ENCODE data around the gene CCDC12. TPM values are rescaled to one million over a fixed set of nuclear protein-coding genes. Genes with fewer than 3 reads are reported as not detected.
A peak's percentile ranks its signal among the peaks of the same experiment; 100 is the strongest.

The CCDC12 gene
- total RNA-seq, 1 donor from 2014 or later = 69.1 TPM

DNA sequence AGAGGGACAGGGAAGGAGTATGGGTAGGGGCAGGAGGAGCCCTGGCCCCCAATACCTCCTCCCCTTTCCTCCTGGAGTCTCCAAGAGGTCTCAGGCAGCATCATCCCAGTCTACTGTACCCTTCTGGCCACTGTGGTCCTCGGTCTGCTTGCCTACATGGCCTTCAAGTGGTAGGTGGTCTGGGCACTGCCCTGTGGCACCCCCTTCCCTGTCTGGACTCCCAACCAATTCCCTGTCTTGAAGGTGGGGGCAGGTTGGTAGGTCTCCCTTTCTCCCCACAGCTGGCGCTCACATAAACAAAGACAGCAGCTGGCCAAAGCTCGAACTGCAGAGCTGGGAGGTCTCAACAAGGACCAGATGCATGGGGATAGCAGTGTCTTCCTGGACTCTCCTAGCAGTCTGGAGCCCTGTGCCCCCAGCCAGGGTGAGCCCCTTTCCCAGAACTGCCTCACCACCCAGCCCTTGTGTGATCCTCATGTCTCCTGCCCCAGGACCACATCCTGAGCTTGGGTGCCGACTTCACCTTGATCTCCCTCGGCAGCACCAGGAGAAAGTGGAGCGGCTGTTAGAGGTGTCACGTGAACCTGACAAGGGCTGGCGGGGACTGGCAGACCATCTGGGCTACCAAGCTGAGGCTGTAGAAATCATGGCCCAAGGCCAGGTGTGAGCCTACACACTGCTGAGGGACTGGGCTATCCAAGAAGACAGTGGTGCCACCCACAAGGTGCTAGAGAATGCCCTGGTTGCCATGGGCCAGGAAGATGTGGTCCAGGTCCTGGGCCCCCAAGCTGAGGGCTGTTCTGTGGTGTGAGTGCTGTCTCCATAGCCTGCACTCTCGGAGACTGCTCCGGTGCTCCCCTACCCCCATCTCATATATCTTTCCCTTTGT is 36.0 kb upstream of the CCDC12 start:
- Mint-ChIP-seq H3K27ac (peak overlapping the region; percentile 31), H3K9me3 (no peaks in the 10 kb centered on the region), H3K4me3 (no peak overlapping the region), H3K36me3 (ENCODE audit: low read depth) (peaks cover 27% of the 10 kb centered on the region), H3K27me3 (ENCODE audit: insufficient read depth) (no peaks in the 10 kb centered on the region), H3K4me1 (ENCODE audit: low read depth) (peaks cover 38% of the 10 kb centered on the region)
- no peak for DNase-seq (ENCODE audit: low spot score)
- intact Hi-C loops (cut with micrococcal nuclease) = no loop called here

DNA sequence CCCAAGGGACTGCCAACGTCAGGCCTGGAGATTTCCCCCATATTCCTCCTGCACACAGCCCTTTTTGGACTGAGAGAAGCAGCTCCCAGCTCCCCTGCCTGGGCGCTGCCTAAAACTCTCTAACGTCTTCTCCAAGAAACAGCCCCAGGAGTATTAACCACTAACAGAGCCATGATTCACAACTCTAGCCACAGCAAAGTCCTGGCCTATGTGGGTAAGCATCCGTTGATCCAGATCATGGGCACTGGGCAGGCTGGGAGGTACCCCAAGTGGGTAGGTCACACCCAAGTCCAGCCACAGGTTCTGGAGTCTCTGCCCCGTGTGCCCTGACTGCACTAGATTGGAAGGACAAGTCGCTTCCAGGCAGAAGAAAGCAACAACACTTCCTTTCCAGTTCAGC is 34.8 kb upstream of the CCDC12 start:
- Mint-ChIP-seq H3K27me3 (ENCODE audit: insufficient read depth) (no peaks in the 10 kb centered on the region), H3K36me3 (ENCODE audit: low read depth) (peaks cover 20% of the 10 kb centered on the region), H3K27ac (peak overlapping the region; percentile 31), H3K4me3 (no peak overlapping the region), H3K9me3 (no peaks in the 10 kb centered on the region), H3K4me1 (ENCODE audit: low read depth) (peaks cover 26% of the 10 kb centered on the region)
- DNase-seq (ENCODE audit: low spot score) = no peak
- intact Hi-C loops (cut with micrococcal nuclease) = no loop called here

DNA sequence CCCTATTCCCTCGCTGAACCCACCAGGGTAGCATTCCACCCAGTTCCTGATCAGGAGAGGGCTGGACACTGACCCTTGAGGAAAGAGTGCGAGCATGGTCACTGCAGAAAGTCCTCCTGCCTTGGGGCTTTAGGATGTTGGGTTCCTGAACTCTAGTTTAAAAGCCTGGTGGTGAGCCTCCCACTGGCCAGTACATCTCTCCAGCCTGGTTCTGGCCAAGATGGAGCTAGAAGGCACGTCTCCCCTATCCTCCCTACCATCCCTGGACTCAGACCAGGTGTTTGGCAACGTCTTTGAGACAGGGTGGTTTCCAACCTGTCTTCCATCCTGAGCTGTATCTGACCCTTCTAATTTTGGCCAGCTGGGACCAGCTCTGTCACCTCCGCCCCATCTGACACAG is 34.4 kb upstream of the CCDC12 start:
- no peak overlapping the region for H3K4me3 Mint-ChIP-seq
- intact Hi-C loops (cut with micrococcal nuclease) = no loop called here
- no peaks in the 10 kb centered on the region for H3K27me3 Mint-ChIP-seq (ENCODE audit: insufficient read depth)
- H3K9me3 Mint-ChIP-seq = no peaks in the 10 kb centered on the region
- no peak overlapping the region for H3K27ac Mint-ChIP-seq
- H3K36me3 Mint-ChIP-seq (ENCODE audit: low read depth) = peaks cover 17% of the 10 kb centered on the region
- H3K4me1 Mint-ChIP-seq (ENCODE audit: low read depth) = peaks cover 22% of the 10 kb centered on the region
- DNase-seq (ENCODE audit: low spot score) = no peak

DNA sequence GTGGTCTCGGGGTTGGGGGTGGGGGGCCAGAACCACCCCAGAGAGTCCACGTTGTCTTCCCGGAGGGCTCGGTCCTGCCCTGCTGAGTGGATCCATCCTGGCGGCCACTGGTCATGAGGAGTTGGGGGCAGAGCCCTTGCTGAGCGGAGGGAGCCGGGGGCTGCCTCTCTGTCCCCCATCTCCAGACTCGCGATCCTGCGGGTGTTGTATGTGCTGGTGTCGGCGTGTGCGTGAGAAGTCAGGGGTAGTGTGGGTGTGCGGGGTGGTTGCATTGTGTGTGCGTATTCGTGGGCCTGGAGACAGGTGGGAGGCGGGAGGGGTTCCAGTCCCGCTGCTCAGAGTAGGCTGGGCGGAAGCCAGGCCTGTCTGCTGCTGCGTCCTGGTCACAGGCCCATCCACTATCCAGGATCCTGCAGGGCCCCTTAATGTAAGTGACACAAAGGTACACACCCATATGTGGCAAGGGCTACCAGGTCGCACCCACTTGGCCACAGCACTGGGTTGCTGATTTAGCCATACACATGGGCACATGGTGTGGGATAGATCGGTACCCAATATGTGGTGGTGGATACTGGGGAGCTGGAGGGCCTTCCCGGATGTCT is 33.7 kb upstream of the CCDC12 start:
- H3K27me3 Mint-ChIP-seq (ENCODE audit: insufficient read depth) = no peaks in the 10 kb centered on the region
- no peak for DNase-seq (ENCODE audit: low spot score)
- peaks cover 14% of the 10 kb centered on the region for H3K36me3 Mint-ChIP-seq (ENCODE audit: low read depth)
- peak overlapping the region; percentile 32 for H3K27ac Mint-ChIP-seq
- H3K4me1 Mint-ChIP-seq (ENCODE audit: low read depth) = peaks cover 17% of the 10 kb centered on the region
- intact Hi-C loops (cut with micrococcal nuclease) = no loop called here
- H3K4me3 Mint-ChIP-seq = no peak overlapping the region
- no peaks in the 10 kb centered on the region for H3K9me3 Mint-ChIP-seq

DNA sequence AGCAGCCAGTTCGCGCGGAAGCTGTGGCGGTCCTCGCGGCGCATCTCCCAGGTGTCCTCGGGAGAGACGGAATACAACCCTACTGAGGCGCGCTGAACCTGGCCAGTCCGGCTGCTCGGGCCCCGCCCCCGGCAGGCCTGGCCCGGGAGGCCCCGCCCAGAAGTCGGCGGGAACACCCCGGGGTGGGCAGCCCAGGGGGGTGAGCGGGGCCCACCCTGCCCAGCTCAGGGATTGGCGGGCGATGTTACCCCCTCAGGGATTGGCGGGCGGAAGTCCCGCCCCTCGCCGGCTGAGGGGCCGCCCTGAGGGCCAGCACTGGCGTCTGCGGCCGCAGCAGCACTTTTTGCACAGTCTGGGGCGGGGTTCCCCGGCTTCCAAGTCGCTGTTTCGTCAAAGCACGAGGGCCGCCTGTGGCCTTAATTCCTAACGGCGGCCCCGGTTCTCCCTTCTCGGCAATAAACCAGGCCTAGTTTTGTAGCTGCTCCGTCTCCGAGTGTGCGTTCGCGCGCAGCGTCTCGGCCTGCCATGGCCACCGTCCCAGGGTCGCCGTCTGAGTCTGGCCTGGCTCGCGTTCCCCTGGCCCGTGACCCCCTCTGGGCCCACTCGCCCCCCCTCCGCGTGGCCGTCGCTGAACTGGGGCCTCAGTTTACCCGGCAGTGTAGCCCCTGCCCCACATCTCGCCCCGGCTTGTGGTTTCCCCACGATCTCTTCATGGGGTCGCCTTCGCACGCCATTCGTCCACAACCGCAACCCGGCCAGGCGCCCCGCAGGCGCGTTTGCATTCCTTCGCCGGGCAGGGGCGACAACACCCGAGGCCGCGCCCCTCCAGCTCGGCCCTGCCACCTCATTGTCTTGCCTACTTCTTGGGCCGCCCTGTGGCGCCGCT is 32.9 kb upstream of the CCDC12 start:
- DNase-seq (ENCODE audit: low spot score) = peak; percentile 47
- H3K4me1 Mint-ChIP-seq (ENCODE audit: low read depth) = peaks cover 14% of the 10 kb centered on the region
- no peaks in the 10 kb centered on the region for H3K27me3 Mint-ChIP-seq (ENCODE audit: insufficient read depth)
- peak overlapping the region; percentile 29 for H3K27ac Mint-ChIP-seq
- peaks cover 12% of the 10 kb centered on the region for H3K36me3 Mint-ChIP-seq (ENCODE audit: low read depth)
- H3K9me3 Mint-ChIP-seq = no peaks in the 10 kb centered on the region
- intact Hi-C loops (cut with micrococcal nuclease) = loop anchor here (1.0 to 2.0 kb wide), 2 partner anchors 8 to 33 kb away; partner anchors contain the start of gene CCDC12
- H3K4me3 Mint-ChIP-seq = no peak overlapping the region

DNA sequence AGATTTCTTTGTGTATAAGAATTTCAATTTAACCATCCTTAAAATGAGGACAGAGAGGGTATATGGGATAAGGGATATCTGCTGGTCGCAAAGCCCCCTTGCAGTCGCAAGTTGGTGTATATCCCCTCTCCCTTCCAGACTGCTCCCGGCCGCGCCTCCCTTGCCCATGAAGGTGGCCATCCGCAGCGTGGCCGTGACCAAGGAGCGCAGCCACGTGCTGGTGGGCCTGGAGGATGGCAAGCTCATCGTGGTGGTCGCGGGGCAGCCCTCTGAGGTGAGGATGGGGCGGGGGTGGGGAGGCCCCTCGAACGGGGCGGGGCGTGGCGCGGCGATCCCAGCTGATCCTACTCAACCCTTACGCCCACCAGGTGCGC is 32.3 kb upstream of the CCDC12 start:
- Mint-ChIP-seq H3K27me3 (ENCODE audit: insufficient read depth) (no peaks in the 10 kb centered on the region), H3K9me3 (no peaks in the 10 kb centered on the region), H3K4me3 (no peak overlapping the region), H3K36me3 (ENCODE audit: low read depth) (peaks cover 13% of the 10 kb centered on the region), H3K4me1 (ENCODE audit: low read depth) (peaks cover 10% of the 10 kb centered on the region), H3K27ac (no peak overlapping the region)
- no peak for DNase-seq (ENCODE audit: low spot score)
- intact Hi-C loops (cut with micrococcal nuclease) = loop anchor here (1.0 to 2.0 kb wide), 2 partner anchors 8 to 32 kb away; partner anchors contain the start of gene CCDC12

DNA sequence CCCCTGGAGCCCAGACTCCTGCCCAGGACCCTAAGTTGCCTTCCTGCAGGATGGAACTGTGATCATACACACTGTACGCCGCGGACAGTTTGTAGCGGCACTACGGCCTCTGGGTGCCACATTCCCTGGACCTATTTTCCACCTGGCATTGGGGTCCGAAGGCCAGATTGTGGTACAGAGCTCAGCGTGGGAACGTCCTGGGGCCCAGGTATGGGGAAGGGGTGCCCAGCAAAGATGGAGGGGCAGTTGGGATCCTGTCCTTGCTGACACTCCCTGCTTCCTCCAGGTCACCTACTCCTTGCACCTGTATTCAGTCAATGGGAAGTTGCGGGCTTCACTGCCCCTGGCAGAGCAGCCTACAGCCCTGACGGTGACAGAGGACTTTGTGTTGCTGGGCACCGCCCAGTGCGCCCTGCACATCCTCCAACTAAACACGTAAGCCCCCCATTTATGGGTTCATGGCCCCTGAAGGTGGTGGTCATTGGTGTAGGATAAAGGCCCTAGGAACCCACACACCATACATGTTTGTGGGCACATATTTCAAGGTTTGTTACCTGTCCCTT is 31.8 kb upstream of the CCDC12 start:
- no peak overlapping the region for H3K27ac Mint-ChIP-seq
- no peak for DNase-seq (ENCODE audit: low spot score)

DNA sequence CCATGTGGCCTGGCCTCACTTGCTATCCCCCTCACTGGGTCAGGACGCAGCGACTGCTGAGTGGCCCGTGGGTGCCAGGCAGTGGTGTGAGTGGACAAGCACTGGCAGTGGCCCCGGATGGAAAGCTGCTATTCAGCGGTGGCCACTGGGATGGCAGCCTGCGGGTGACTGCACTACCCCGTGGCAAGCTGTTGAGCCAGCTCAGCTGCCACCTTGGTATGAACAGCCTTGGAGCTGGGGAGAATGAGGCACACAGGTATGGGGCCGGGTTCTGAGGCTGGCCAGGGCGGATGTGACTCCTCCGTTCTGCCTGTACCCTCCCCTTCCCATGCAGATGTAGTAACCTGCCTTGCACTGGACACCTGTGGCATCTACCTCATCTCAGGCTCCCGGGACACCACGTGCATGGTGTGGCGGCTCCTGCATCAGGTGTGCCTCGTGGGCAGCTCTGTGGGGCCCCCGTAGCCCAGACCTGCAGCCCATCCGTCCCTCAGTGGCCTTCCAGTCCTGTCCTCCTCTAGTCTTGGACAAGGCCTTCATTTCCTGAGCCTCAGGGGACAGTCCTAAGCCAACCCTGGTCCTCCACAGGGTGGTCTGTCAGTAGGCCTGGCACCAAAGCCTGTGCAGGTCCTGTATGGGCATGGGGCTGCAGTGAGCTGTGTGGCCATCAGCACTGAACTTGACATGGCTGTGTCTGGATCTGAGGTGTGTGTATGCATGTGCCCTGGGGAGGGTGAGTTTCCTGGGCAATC is 31.1 kb upstream of the CCDC12 start:
- intact Hi-C loops (cut with micrococcal nuclease) = loop anchor here (2.0 kb wide), 1 partner anchor 31 kb away; the partner anchor contains the start of gene CCDC12
- Mint-ChIP-seq H3K36me3 (ENCODE audit: low read depth) (peaks cover 9% of the 10 kb centered on the region), H3K4me3 (no peak overlapping the region), H3K4me1 (ENCODE audit: low read depth) (peaks cover 10% of the 10 kb centered on the region), H3K9me3 (no peaks in the 10 kb centered on the region), H3K27me3 (ENCODE audit: insufficient read depth) (no peaks in the 10 kb centered on the region), H3K27ac (no peak overlapping the region)
- no peak for DNase-seq (ENCODE audit: low spot score)

More for the DNA sequence above, 31.8 kb upstream of the CCDC12 start:
- peaks cover 10% of the 10 kb centered on the region for H3K4me1 Mint-ChIP-seq (ENCODE audit: low read depth)
- no peaks in the 10 kb centered on the region for H3K27me3 Mint-ChIP-seq (ENCODE audit: insufficient read depth)
- no peaks in the 10 kb centered on the region for H3K9me3 Mint-ChIP-seq
- H3K4me3 Mint-ChIP-seq = no peak overlapping the region
- intact Hi-C loops (cut with micrococcal nuclease) = loop anchor here (2.0 kb wide), 1 partner anchor 32 kb away; the partner anchor contains the start of gene CCDC12
- peaks cover 9% of the 10 kb centered on the region for H3K36me3 Mint-ChIP-seq (ENCODE audit: low read depth)

DNA sequence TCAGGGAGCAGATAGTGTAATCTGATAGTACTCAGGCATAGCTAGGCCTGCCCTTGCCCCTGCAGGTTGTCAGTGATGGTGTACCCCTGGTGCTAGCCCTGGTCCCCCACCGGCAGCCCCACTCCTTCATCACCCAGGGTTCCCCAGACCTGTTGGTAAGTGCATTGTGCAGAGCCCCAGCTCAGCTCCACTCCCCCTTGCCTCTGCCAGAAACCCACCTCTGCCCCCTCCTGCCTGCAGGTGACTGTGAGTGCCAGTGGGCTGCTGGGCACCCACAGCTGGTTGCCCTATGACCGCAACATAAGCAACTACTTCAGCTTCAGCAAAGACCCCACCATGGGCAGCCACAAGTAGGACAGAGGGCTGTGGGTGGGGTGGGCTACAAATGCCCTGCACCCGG is 30.5 kb upstream of the CCDC12 start:
- Mint-ChIP-seq H3K36me3 (ENCODE audit: low read depth) (peaks cover 10% of the 10 kb centered on the region), H3K4me1 (ENCODE audit: low read depth) (peaks cover 9% of the 10 kb centered on the region), H3K27ac (no peak overlapping the region), H3K9me3 (no peaks in the 10 kb centered on the region), H3K4me3 (no peak overlapping the region), H3K27me3 (ENCODE audit: insufficient read depth) (no peaks in the 10 kb centered on the region)
- DNase-seq (ENCODE audit: low spot score) = no peak
- intact Hi-C loops (cut with micrococcal nuclease) = no loop called here

DNA sequence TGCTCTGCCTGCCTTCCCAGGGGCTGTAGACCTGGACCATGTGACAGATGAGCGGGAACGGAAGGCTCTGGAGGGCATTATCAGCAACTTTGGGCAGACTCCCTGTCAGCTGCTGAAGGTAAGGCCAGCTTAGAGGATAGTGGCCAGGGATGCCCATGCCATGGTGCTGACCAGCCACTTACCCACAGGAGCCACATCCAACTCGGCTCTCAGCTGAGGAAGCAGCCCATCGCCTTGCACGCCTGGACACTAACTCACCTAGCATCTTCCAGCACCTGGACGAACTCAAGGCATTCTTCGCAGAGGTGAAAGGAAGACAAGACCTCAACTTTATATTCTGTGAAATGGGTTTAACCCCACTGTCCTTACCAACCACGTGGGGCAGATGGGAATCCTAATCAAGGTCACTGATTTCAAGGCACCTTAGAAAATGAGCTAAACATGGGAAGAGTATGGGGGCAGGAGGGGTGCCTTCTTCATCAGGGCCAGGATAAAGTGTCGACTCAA is 29.7 kb upstream of the CCDC12 start:
- Mint-ChIP-seq H3K4me3 (no peak overlapping the region), H3K9me3 (no peaks in the 10 kb centered on the region), H3K27ac (no peak overlapping the region), H3K36me3 (ENCODE audit: low read depth) (peaks cover 10% of the 10 kb centered on the region), H3K4me1 (ENCODE audit: low read depth) (peaks cover 1% of the 10 kb centered on the region), H3K27me3 (ENCODE audit: insufficient read depth) (no peaks in the 10 kb centered on the region)
- no peak for DNase-seq (ENCODE audit: low spot score)
- intact Hi-C loops (cut with micrococcal nuclease) = no loop called here

DNA sequence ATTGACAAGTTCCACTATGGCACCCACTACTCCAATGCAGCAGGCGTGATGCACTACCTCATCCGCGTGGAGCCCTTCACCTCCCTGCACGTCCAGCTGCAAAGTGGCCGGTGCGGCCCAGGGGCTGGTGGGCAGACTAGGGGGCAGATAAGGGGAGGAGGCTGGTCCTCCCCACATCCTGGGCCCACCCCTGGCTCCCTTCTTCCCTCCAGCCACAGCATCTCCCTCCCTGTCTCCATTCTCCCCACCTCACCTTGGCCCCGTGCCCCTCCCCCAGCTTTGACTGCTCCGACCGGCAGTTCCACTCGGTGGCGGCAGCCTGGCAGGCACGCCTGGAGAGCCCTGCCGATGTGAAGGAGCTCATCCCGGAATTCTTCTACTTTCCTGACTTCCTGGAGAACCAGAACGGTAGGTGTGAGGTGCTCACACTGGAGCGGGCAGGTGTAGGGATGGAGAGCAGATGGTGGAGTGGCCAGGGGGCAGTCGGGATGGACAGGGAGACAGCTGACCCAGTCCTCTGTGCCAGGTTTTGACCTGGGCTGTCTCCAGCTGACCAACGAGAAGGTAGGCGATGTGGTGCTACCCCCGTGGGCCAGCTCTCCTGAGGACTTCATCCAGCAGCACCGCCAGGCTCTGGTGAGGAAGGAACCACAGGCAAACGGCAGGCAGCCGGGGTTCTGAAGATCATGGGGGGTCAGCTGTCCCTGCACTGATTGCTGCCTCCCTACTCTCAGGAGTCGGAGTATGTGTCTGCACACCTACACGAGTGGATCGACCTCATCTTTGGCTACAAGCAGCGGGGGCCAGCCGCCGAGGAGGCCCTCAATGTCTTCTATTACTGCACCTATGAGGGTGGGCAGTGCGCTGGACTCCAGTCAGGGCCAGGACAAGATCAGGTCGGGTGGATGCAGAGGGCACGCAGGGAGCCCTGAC is 28.9 kb upstream of the CCDC12 start:
- Mint-ChIP-seq H3K27ac (no peak overlapping the region), H3K27me3 (ENCODE audit: insufficient read depth) (no peaks in the 10 kb centered on the region), H3K4me3 (no peak overlapping the region), H3K4me1 (ENCODE audit: low read depth) (no peaks in the 10 kb centered on the region), H3K36me3 (ENCODE audit: low read depth) (peaks cover 8% of the 10 kb centered on the region), H3K9me3 (no peaks in the 10 kb centered on the region)
- DNase-seq (ENCODE audit: low spot score) = no peak
- intact Hi-C loops (cut with micrococcal nuclease) = no loop called here
